ENCODE data around the gene DMC1. TPM values are rescaled to one million over a fixed set of nuclear protein-coding genes. Genes with fewer than 3 reads are reported as not detected.

The DMC1 gene
- total and polyA plus RNA-seq, 2 donors (not counting 3 experiments of a cell fraction or from before 2014, with no cell fraction given), result 0.22 to 0.91 TPM

GRCh38 chr22:38572065-38572464, 2.1 kb upstream of the DMC1 start:
- CTCF ChIA-PET, result interaction anchor here (0.6 to 6.8 kb wide), 11 partner anchors 9 to 519 kb away, joined by 3 to 76 read pairs (median 3); no protein-coding TSS in a partner anchor
- POLR2A ChIA-PET, result no interaction called here
- DNase-seq (ENCODE audit: low read depth, low spot score), result peak; percentile 63

More at GRCh38 chr22:38572065-38572464, 2.1 kb upstream of the DMC1 start:
- no peaks in the 10 kb centered on the region for H3K36me3 ChIP-seq (ENCODE audit: control insufficient read depth in 2 of 2, extremely low read depth in 1 of 2, insufficient read depth in 2 of 2, low read length in 2 of 2)
- no peak overlapping the region for H3K27ac ChIP-seq (ENCODE audit: insufficient read depth, low read depth, low read length)
- H3K79me2 ChIP-seq (ENCODE audit: control insufficient read depth, insufficient read depth, low read length), result no peaks in the 10 kb centered on the region
- no peaks in the 10 kb centered on the region for H3K9me1 ChIP-seq (replicated peaks; ENCODE audit: control insufficient read depth, extremely low read depth, insufficient read depth, low read length)
- H3K9me3 ChIP-seq (replicated peaks; ENCODE audit: control insufficient read depth, insufficient read depth, low read length), result no peaks in the 10 kb centered on the region
- dilution Hi-C loops (cut with MboI; ENCODE audit: extremely low pct_ligation_motif_present, low sequenced_read_pairs), result no loop called here
- TF ChIP-seq JUN (IDR thresholded peaks at IDR 0.05; ENCODE audit: borderline replicate concordance, insufficient read depth, insufficient read length, low read depth) (no peak), CTCF (IDR thresholded peaks at IDR 0.05; ENCODE audit: extremely low read depth in 1 of 2, insufficient read depth in 1 of 2, low read depth in 1 of 2, low read length in 2 of 2) (peak; percentile 8 to 39)
- intact Hi-C loops (cut with micrococcal nuclease), result loop anchor here (1.0 to 10.0 kb wide), 2 partner anchors 160 to 337 kb away; no protein-coding TSS in a partner anchor
- no peak overlapping the region for H2AFZ ChIP-seq (ENCODE audit: low read depth, low read length)
- peaks cover 7% of the 10 kb centered on the region for H3K4me1 ChIP-seq (ENCODE audit: control insufficient read depth, extremely low read depth, insufficient read depth, low read length)
- no peak overlapping the region for H3K9ac ChIP-seq (replicated peaks; ENCODE audit: extremely low read depth, insufficient read depth, low read length)
- BruUV-seq (replicated peaks), result no TSS peak
- H3K4me2 ChIP-seq (ENCODE audit: insufficient read depth, low read length), result no peak overlapping the region
- peak; percentile 89 for FAIRE-seq
- peaks cover 0 to 2% of the 10 kb centered on the region in 2 experiments for H3K27me3 ChIP-seq (ENCODE audit: control insufficient read depth in 2 of 2, insufficient read depth in 2 of 2, low read length in 2 of 2)
- H3K4me3 ChIP-seq (replicated peaks in 1 of 3; ENCODE audit: insufficient read depth in 1 of 3, low read depth in 1 of 3, low read length in 3 of 3), result no peak overlapping the region
- H4K20me1 ChIP-seq (replicated peaks; ENCODE audit: control insufficient read depth, extremely low read depth, insufficient read depth, low read length), result no peaks in the 10 kb centered on the region

Measured in endothelial cell of umbilical vein (primary cell).